ENCODE data around the gene PPP4R2.

PPP4R2 gene

GRCh38 chr3:72968266-72968664, 28.3 kb upstream of the PPP4R2 start:
- no peak overlapping the region for H3K27ac ChIP-seq
- no peak for TF ChIP-seq CTCF (conservative IDR thresholded peaks at IDR 0.05)

GRCh38 chr3:72969766-72970165, 26.8 kb upstream of the PPP4R2 start:
- no peak for TF ChIP-seq CTCF (conservative IDR thresholded peaks at IDR 0.05)
- no peak overlapping the region for H3K27ac ChIP-seq

GRCh38 chr3:72970942-72971341, 25.7 kb upstream of the PPP4R2 start:
- no peak overlapping the region for H3K27ac ChIP-seq
- TF ChIP-seq CTCF (conservative IDR thresholded peaks at IDR 0.05): no peak

- H3K27ac ChIP-seq: no peak overlapping the region
- TF ChIP-seq CTCF (conservative IDR thresholded peaks at IDR 0.05): no peak
These were observed 23.9 kb upstream of the PPP4R2 start for GRCh38 chr3:72972706-72973030.

- no peak overlapping the region for H3K27ac ChIP-seq
- no peak for TF ChIP-seq CTCF (conservative IDR thresholded peaks at IDR 0.05)
These were observed 23.4 kb upstream of the PPP4R2 start for GRCh38 chr3:72973031-72973723.

GRCh38 chr3:72973786-72974185, 22.8 kb upstream of the PPP4R2 start:
- no peak for TF ChIP-seq CTCF (conservative IDR thresholded peaks at IDR 0.05)
- H3K27ac ChIP-seq: no peak overlapping the region

- TF ChIP-seq CTCF (conservative IDR thresholded peaks at IDR 0.05): no peak
- H3K27ac ChIP-seq: no peak overlapping the region
These were observed 21.7 kb upstream of the PPP4R2 start for GRCh38 chr3:72974956-72975355.
